ENCODE results near the gene ANKRD16.

- no peak for TF ChIP-seq STAG1 (CRISPR knock-in tag; IDR thresholded peaks at IDR 0.05)
- TF ChIP-seq ZNF710 (CRISPR knock-in tag; IDR thresholded peaks at IDR 0.05; ENCODE audit: borderline replicate concordance): no peak
- TF ChIP-seq U2AF2 (IDR thresholded peaks at IDR 0.05; ENCODE audit: low read depth, low read length): no peak
- no peak for TF ChIP-seq ZNF512 (CRISPR knock-in tag; IDR thresholded peaks at IDR 0.05)
- TF ChIP-seq HOXD1 (CRISPR knock-in tag; IDR thresholded peaks at IDR 0.05): no peak
- no peak for TF ChIP-seq BHLHE40 (IDR thresholded peaks at IDR 0.05; ENCODE audit: low read length)
- TF ChIP-seq CTCF (CRISPR knock-in tag; IDR thresholded peaks at IDR 0.05): no peak
- no peak for TF ChIP-seq SMAD3 (CRISPR knock-in tag; IDR thresholded peaks at IDR 0.05)
- TF ChIP-seq TARDBP (CRISPR knock-in tag; IDR thresholded peaks at IDR 0.05): no peak
- no peak for TF ChIP-seq POLR2A (IDR thresholded peaks at IDR 0.05; ENCODE audit: insufficient read depth in 1 of 2, low read depth in 2 of 2, low read length in 2 of 2)
- no peak for TF ChIP-seq CEBPB (IDR thresholded peaks at IDR 0.05; ENCODE audit: borderline replicate concordance, low read depth, low read length)
- no peak for TF ChIP-seq ZNF362 (CRISPR knock-in tag; IDR thresholded peaks at IDR 0.05; ENCODE audit: borderline replicate concordance)
These were observed 4.1 kb downstream of the ANKRD16 start for GRCh38 chr10:5885619-5886018.
